SJSA1 (cell line): ENCODE results near the gene STAC. TPM values are rescaled to one million over a fixed set of nuclear protein-coding genes. Genes with fewer than 3 reads are reported as not detected.
"Not testable (repeated sequence)": the region's sequence is repeated elsewhere in the genome, so short reads cannot be mapped to it uniquely, and the experiment has no call there.

ENCODE experiments used
- DNase-seq, 2 experiments: peaks; one replicate each; pipeline ENCODE4 v3.0.0-alpha.2; 2015 to 2020; ENCODE audit warnings: low spot score in 2 of 2, low read depth in 1 of 2
- H3K27ac ChIP-seq: fragments of 250-450 bp; sonication (Bioruptor Pico); 2 replicates; pipeline ENCODE4 v1.5.1; 2020; ENCODE audit warnings: mild to moderate bottlenecking, moderate library complexity
- H3K27me3 ChIP-seq: fragments of 250-450 bp; sonication (Bioruptor Pico); replicated peaks from 2 replicates; pipeline ENCODE4 v1.5.1; 2020; ENCODE audit warnings: mild to moderate bottlenecking, moderate library complexity
- H3K36me3 ChIP-seq: fragments of 250-450 bp; sonication (Bioruptor Pico); 2 replicates; pipeline ENCODE4 v1.5.1; 2020; ENCODE audit warnings: mild to moderate bottlenecking
- H3K4me1 ChIP-seq: fragments of 250-450 bp; sonication (Bioruptor Pico); replicated peaks from 2 replicates; pipeline ENCODE4 v1.6.1; 2021; ENCODE audit warnings: mild to moderate bottlenecking
- H3K4me3 ChIP-seq: fragments of 250-450 bp; sonication (Bioruptor Pico); 2 replicates; pipeline ENCODE4 v1.5.1; 2020; ENCODE audit warnings: mild to moderate bottlenecking
- H3K9me3 ChIP-seq: fragments of 250-450 bp; sonication (Bioruptor Pico); replicated peaks from 2 replicates; pipeline ENCODE4 v1.5.1; 2020; ENCODE audit warnings: mild to moderate bottlenecking
- total RNA-seq: library from RNA; depleted of rRNA; stranded (reverse); fragments of >200 nt; shearing (Covaris generic); gene quantifications from 2 replicates; pipeline ENCODE4 v1.2.3, GENCODE V29; 2014

Gene STAC
- total RNA-seq, 1 experiment from 2014 or later, result 29.1 TPM

GRCh38 chr3:36489679-36490425 is 109.5 kb downstream of the STAC start:
- H3K36me3 ChIP-seq, result peaks cover 3% of the 10 kb centered on the region
- peaks cover 12% of the 10 kb centered on the region for H3K4me1 ChIP-seq
- no peak for DNase-seq
- H3K27me3 ChIP-seq, result no peaks in the 10 kb centered on the region
- no peaks in the 10 kb centered on the region for H3K9me3 ChIP-seq
- H3K4me3 ChIP-seq, result no peak overlapping the region
- no peak overlapping the region for H3K27ac ChIP-seq

- H3K4me3 ChIP-seq, result no peak overlapping the region
- no peak overlapping the region for H3K27ac ChIP-seq
- no peaks in the 10 kb centered on the region for H3K27me3 ChIP-seq
- DNase-seq, result no peak
- H3K36me3 ChIP-seq, result no peaks in the 10 kb centered on the region; the same call in none of the 2 replicates
- no peaks in the 10 kb centered on the region for H3K4me1 ChIP-seq
- no peaks in the 10 kb centered on the region for H3K9me3 ChIP-seq
Measured at GRCh38 chr3:36493051-36493450, 112.7 kb downstream of the STAC start.

GRCh38 chr3:36494461-36495109 is 114.3 kb downstream of the STAC start:
- H3K27me3 ChIP-seq, result no peaks in the 10 kb centered on the region
- H3K9me3 ChIP-seq, result no peaks in the 10 kb centered on the region
- no peaks in the 10 kb centered on the region for H3K4me1 ChIP-seq
- H3K36me3 ChIP-seq, result no peaks in the 10 kb centered on the region; the same call in 1 of the 2 replicates
- no peak overlapping the region for H3K27ac ChIP-seq
- H3K4me3 ChIP-seq, result no peak overlapping the region
- DNase-seq, result no peak

GRCh38 chr3:36496684-36497633 is 116.7 kb downstream of the STAC start:
- DNase-seq, result no peak
- Histone ChIP-seq H3K9me3 (no peaks in the 10 kb centered on the region), H3K4me1 (no peaks in the 10 kb centered on the region), H3K27me3 (no peaks in the 10 kb centered on the region), H3K36me3 (no peaks in the 10 kb centered on the region; the same call in 1 of the 2 replicates), H3K27ac (no peak overlapping the region), H3K4me3 (no peak overlapping the region)

- not testable (repeated sequence) for H3K27me3 ChIP-seq, H3K4me1 ChIP-seq, H3K27ac ChIP-seq, H3K4me3 ChIP-seq, H3K36me3 ChIP-seq, DNase-seq, H3K9me3 ChIP-seq
Measured at GRCh38 chr3:36500053-36500452, 119.7 kb downstream of the STAC start.

- Histone ChIP-seq H3K9me3 (no peaks in the 10 kb centered on the region), H3K4me3 (no peak overlapping the region), H3K4me1 (no peaks in the 10 kb centered on the region), H3K36me3 (no peaks in the 10 kb centered on the region), H3K27ac (no peak overlapping the region), H3K27me3 (no peaks in the 10 kb centered on the region)
- no peak for DNase-seq
Measured at GRCh38 chr3:36501616-36502015, 121.3 kb downstream of the STAC start.

GRCh38 chr3:36505393-36505792 is 125.1 kb downstream of the STAC start:
- DNase-seq, result no peak
- H3K27me3 ChIP-seq, result no peaks in the 10 kb centered on the region
- H3K9me3 ChIP-seq, result no peaks in the 10 kb centered on the region
- no peak overlapping the region for H3K4me3 ChIP-seq
- no peaks in the 10 kb centered on the region for H3K4me1 ChIP-seq
- peaks cover 7% of the 10 kb centered on the region; the same call in 1 of the 2 replicates for H3K36me3 ChIP-seq
- no peak overlapping the region for H3K27ac ChIP-seq

- no peak overlapping the region for H3K27ac ChIP-seq
- no peaks in the 10 kb centered on the region for H3K9me3 ChIP-seq
- DNase-seq, result no peak
- no peaks in the 10 kb centered on the region for H3K4me1 ChIP-seq
- no peak overlapping the region for H3K4me3 ChIP-seq
- peaks cover 7% of the 10 kb centered on the region; the same call in 1 of the 2 replicates for H3K36me3 ChIP-seq
- no peaks in the 10 kb centered on the region for H3K27me3 ChIP-seq
Measured at GRCh38 chr3:36511791-36512486, 131.6 kb downstream of the STAC start.

- H3K4me1 ChIP-seq, result no peaks in the 10 kb centered on the region
- H3K4me3 ChIP-seq, result no peak overlapping the region
- H3K36me3 ChIP-seq, result peaks cover 7% of the 10 kb centered on the region; the same call in 1 of the 2 replicates
- H3K27ac ChIP-seq, result no peak overlapping the region
- H3K27me3 ChIP-seq, result no peaks in the 10 kb centered on the region
- DNase-seq, result no peak
- H3K9me3 ChIP-seq, result no peaks in the 10 kb centered on the region
Measured at GRCh38 chr3:36512555-36512954, 132.3 kb downstream of the STAC start.

- H3K4me3 ChIP-seq, result no peak overlapping the region
- no peak for DNase-seq
- H3K27me3 ChIP-seq, result no peaks in the 10 kb centered on the region
- H3K27ac ChIP-seq, result no peak overlapping the region
- H3K9me3 ChIP-seq, result no peaks in the 10 kb centered on the region
- no peaks in the 10 kb centered on the region for H3K4me1 ChIP-seq
- H3K36me3 ChIP-seq, result peaks cover 7% of the 10 kb centered on the region; the same call in 1 of the 2 replicates
Measured at GRCh38 chr3:36514171-36514570, 133.9 kb downstream of the STAC start.

GRCh38 chr3:36519682-36520081 is 139.4 kb downstream of the STAC start:
- no peak for DNase-seq
- no peaks in the 10 kb centered on the region for H3K27me3 ChIP-seq
- no peaks in the 10 kb centered on the region for H3K9me3 ChIP-seq
- no peaks in the 10 kb centered on the region for H3K36me3 ChIP-seq
- peaks cover 1% of the 10 kb centered on the region for H3K4me1 ChIP-seq
- no peak overlapping the region for H3K4me3 ChIP-seq
- H3K27ac ChIP-seq, result no peak overlapping the region

GRCh38 chr3:36520241-36521006 is 140.1 kb downstream of the STAC start:
- DNase-seq, result no peak
- no peak overlapping the region for H3K4me3 ChIP-seq
- no peaks in the 10 kb centered on the region for H3K27me3 ChIP-seq
- H3K27ac ChIP-seq, result no peak overlapping the region
- peaks cover 7% of the 10 kb centered on the region for H3K4me1 ChIP-seq
- H3K9me3 ChIP-seq, result no peaks in the 10 kb centered on the region
- H3K36me3 ChIP-seq, result no peaks in the 10 kb centered on the region

GRCh38 chr3:36521007-36521379 is 140.7 kb downstream of the STAC start:
- no peak for DNase-seq
- H3K27me3 ChIP-seq, result no peaks in the 10 kb centered on the region
- no peak overlapping the region for H3K4me3 ChIP-seq
- no peaks in the 10 kb centered on the region for H3K36me3 ChIP-seq
- peaks cover 13% of the 10 kb centered on the region for H3K4me1 ChIP-seq
- H3K27ac ChIP-seq, result no peak overlapping the region
- H3K9me3 ChIP-seq, result no peaks in the 10 kb centered on the region
